Tibial nerve (tissue), 4 donors: ENCODE data around the gene MRTFA. TPM values are rescaled to one million over a fixed set of nuclear protein-coding genes. Genes with fewer than 3 reads are reported as not detected.

ENCODE experiments used
- DNase-seq, 2 donors: peaks; one replicate each; pipeline ENCODE4 v3.0.0-alpha.2; 2019; ENCODE audit warnings: low spot score in 2 of 2
- H3K27ac ChIP-seq, 4 donors: fragments of 200-600 bp; sonication (generic) in 3 of 4; one replicate each; pipeline ENCODE4 v1.5.1; 2017 to 2019; ENCODE audit warnings: mild to moderate bottlenecking in 1 of 4
- H3K27me3 ChIP-seq, 2 donors: fragments of 200-600 bp; sonication (generic) in 1 of 2; one replicate each; pipeline versions ENCODE4 v1.5.1 to v1.6.0; 2017 to 2019
- H3K36me3 ChIP-seq, 3 donors: fragments of 200-600 bp; sonication (generic); one replicate each; pipeline ENCODE4 v1.5.1; 2018 to 2019
- H3K4me1 ChIP-seq, 4 donors: fragments of 200-600 bp; sonication (generic) in 3 of 4; one replicate each; pipeline ENCODE4 v1.5.1; 2017 to 2019
- H3K4me3 ChIP-seq, 4 donors: fragments of 200-600 bp; sonication (generic) in 3 of 4; one replicate each; pipeline ENCODE4 v1.5.1; 2017 to 2019; ENCODE audit warnings: mild to moderate bottlenecking in 1 of 4, moderate library complexity in 1 of 4
- H3K9me3 ChIP-seq, 4 donors: fragments of 200-600 bp; sonication (generic) in 3 of 4; one replicate each; pipeline ENCODE4 v1.5.1; 2017 to 2019
- CTCF ChIP-seq, 5 experiments: fragments of 200-600 bp in 3 of 5; fragments of 450-650 bp in 2 of 5; sonication (generic) in 3 of 5; IDR thresholded peaks; one replicate each; pipeline ENCODE4 v1.5.1; 2016 to 2019; ENCODE audit warnings: antibody characterized with exemption in 5 of 5, mild to moderate bottlenecking in 3 of 5, moderate library complexity in 2 of 5
- EP300 ChIP-seq, 2 donors: sonication (generic); formaldehyde crosslinking; IDR thresholded peaks; one replicate each; pipeline ENCODE4 v1.6.1; 2017; ENCODE audit warnings: antibody characterized with exemption in 2 of 2, mild to moderate bottlenecking in 1 of 2
- POLR2A ChIP-seq, 2 donors: fragments of 450-650 bp; IDR thresholded peaks; one replicate each; pipeline ENCODE4 v1.6.1; 2017; ENCODE audit warnings: antibody characterized with exemption in 2 of 2, mild to moderate bottlenecking in 2 of 2, moderate library complexity in 2 of 2
- WGBS, 2 donors: methylation state at CpG; one replicate each; pipeline ENCODE4 v1.1.5; 2018; 5-methylcytosine and 5-hydroxymethylcytosine counted together
- total RNA-seq, 4 donors: library from RNA; depleted of rRNA; stranded (reverse); fragments of >200 nt; gene quantifications; one replicate each; pipeline ENCODE4 v1.1.0, GENCODE V29; 2016

MRTFA gene
- total RNA-seq, 4 donors from 2014 or later, result 69.7 to 119 (median 104) TPM

- Histone ChIP-seq H3K27ac (no peak overlapping the region), H3K9me3 (peaks cover 0 to 15% (median 3%) of the 10 kb centered on the region in 4 donors), H3K4me1 (peaks cover 0 to 9% (median 2%) of the 10 kb centered on the region in 4 donors), H3K4me3 (no peak overlapping the region), H3K36me3 (peaks cover 0 to 17% (median 0%) of the 10 kb centered on the region in 3 donors), H3K27me3 (no peaks in the 10 kb centered on the region)
- WGBS, 2 donors, result 71 to 73% methylated on average over 9 of the region's 9 CpGs
- no peak for DNase-seq
- TF ChIP-seq CTCF (IDR thresholded peaks at IDR 0.05) (no peak), EP300 (IDR thresholded peaks at IDR 0.05) (no peak), POLR2A (IDR thresholded peaks at IDR 0.05) (no peak)
Measured at GRCh38 chr22:40621309-40622151, 15.0 kb downstream of the MRTFA start.

DNA sequence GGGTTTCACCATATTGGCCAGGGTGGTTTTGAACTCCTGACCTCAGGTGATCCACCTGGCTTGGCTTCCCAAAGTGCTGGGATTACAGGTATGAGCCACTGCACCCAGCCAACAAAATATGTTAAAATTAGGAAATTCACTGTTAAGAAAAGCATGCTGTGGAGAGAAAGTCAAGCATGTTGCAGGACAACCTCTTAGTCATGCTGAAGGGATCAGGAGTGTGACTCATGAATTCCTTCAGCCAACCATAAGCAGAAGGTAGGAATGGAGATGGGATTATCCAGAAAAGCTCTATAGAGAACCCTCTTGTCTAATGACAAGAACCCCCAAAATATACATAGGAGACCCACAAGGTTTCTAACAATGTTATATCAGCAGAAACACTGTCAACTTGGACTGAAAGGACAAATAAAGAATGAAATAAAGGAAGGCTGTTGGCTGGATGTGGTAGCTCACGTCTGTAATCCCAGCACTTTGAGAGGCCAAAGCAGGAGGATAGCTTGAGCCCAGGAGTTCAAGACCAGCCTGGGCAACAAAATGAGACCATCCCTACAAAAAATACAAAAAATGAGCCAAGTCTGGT, 16.0 kb downstream of the MRTFA start:
- Histone ChIP-seq H3K27me3 (no peaks in the 10 kb centered on the region), H3K27ac (no peak overlapping the region), H3K4me3 (no peak overlapping the region), H3K9me3 (peaks cover 0 to 15% (median 3%) of the 10 kb centered on the region in 4 donors), H3K36me3 (peaks cover 0 to 17% (median 0%) of the 10 kb centered on the region in 3 donors), H3K4me1 (peaks cover 0 to 8% (median 2%) of the 10 kb centered on the region in 4 donors)
- no peak for DNase-seq
- WGBS, 2 donors, result 70 to 89% methylated on average over 1 of the region's 1 CpG
- TF ChIP-seq POLR2A (IDR thresholded peaks at IDR 0.05), result no peak
- no peak for TF ChIP-seq EP300 (IDR thresholded peaks at IDR 0.05)
- no peak for TF ChIP-seq CTCF (IDR thresholded peaks at IDR 0.05)

DNA sequence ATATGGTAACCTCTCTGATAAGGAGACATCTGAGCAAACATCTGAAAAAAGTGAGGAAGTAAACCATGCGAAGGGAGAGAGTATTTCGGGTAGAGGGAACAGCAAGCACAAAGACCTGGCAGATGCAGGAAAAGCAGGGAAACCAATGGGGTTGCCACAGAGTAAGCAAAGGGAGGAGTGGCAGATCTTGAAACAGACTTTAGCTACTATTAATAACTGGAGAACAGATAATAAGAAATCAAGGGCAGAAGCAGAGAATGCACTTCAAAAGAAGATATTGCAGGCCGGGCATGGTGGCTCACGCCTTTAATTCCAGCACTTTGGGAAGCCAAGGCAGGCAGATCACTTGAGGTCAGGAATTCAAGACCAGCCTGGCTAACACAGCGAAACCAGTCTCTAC, 18.1 kb downstream of the MRTFA start:
- H3K36me3 ChIP-seq, result peaks cover 0 to 17% (median 0%) of the 10 kb centered on the region in 3 donors
- peaks cover 0 to 15% (median 3%) of the 10 kb centered on the region in 4 donors for H3K9me3 ChIP-seq
- no peak overlapping the region for H3K27ac ChIP-seq
- 93% methylated on average over 5 of the region's 5 CpGs for WGBS, 2 donors
- no peak for DNase-seq
- H3K4me3 ChIP-seq, result no peak overlapping the region
- H3K27me3 ChIP-seq, result no peaks in the 10 kb centered on the region
- TF ChIP-seq CTCF (IDR thresholded peaks at IDR 0.05) (no peak), POLR2A (IDR thresholded peaks at IDR 0.05) (no peak), EP300 (IDR thresholded peaks at IDR 0.05) (no peak)
- no peaks in the 10 kb centered on the region for H3K4me1 ChIP-seq

DNA sequence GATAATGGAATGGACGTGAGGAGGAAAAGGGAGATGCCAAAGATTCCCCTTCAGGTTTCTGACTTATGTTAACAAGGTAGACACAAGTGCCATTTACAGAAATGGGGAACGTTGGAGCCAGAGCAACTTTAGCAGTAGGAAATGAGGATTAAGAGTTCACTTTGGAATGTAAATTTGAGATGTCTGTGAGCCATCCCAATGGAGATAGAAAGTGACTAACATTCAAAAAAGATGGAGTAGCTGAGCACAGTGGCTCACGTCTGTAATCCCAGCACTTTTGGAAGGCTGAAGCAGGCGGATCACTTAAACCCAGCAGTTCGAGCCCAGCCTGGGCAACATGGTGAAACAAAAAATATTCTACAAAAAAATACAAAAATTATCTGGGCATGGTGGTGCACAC, 19.9 kb downstream of the MRTFA start:
- WGBS, 2 donors, result 83 to 86% methylated on average over 5 of the region's 5 CpGs

More for the DNA sequence above, 19.9 kb downstream of the MRTFA start:
- no peak for DNase-seq
- H3K9me3 ChIP-seq, result peaks cover 0 to 9% (median 3%) of the 10 kb centered on the region in 4 donors
- no peak overlapping the region for H3K4me3 ChIP-seq
- H3K4me1 ChIP-seq, result peaks cover 0 to 9% (median 0%) of the 10 kb centered on the region in 4 donors
- peaks cover 0 to 6% (median 0%) of the 10 kb centered on the region in 3 donors for H3K36me3 ChIP-seq
- H3K27ac ChIP-seq, result no peak overlapping the region
- no peak for TF ChIP-seq EP300 (IDR thresholded peaks at IDR 0.05)
- no peak for TF ChIP-seq POLR2A (IDR thresholded peaks at IDR 0.05)
- no peak for TF ChIP-seq CTCF (IDR thresholded peaks at IDR 0.05)
- no peaks in the 10 kb centered on the region for H3K27me3 ChIP-seq
